LNCAP (cell line): ENCODE results near the gene ERP27.

ENCODE experiments used
- TF ChIP-seq, protein P1 (sequence below): fragments of 450-650 bp; IDR thresholded peaks from 2 replicates; pipeline ENCODE4 v1.5.1; 2017; ENCODE audit warnings: mild to moderate bottlenecking

The ERP27 gene

DNA sequence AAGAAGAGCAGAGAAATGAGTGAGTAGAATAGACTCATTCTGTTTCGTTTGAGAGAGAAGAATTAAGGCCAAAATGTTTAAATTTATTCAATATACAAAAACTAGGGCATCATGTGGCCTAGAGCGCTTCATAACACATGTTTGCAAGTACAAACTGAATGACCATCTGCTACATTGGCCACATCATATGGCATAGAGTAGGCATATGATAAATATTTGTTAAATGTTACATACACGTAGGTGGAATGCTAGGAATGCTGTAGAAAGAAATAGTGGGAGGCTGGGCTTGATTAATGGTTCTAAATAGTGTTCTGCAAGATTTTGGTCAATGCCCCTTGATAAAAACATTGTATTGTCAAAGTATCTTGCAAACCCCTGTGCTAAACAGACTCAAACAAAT, 63.5 kb downstream of the ERP27 start:
- TF ChIP-seq, protein P1, sequence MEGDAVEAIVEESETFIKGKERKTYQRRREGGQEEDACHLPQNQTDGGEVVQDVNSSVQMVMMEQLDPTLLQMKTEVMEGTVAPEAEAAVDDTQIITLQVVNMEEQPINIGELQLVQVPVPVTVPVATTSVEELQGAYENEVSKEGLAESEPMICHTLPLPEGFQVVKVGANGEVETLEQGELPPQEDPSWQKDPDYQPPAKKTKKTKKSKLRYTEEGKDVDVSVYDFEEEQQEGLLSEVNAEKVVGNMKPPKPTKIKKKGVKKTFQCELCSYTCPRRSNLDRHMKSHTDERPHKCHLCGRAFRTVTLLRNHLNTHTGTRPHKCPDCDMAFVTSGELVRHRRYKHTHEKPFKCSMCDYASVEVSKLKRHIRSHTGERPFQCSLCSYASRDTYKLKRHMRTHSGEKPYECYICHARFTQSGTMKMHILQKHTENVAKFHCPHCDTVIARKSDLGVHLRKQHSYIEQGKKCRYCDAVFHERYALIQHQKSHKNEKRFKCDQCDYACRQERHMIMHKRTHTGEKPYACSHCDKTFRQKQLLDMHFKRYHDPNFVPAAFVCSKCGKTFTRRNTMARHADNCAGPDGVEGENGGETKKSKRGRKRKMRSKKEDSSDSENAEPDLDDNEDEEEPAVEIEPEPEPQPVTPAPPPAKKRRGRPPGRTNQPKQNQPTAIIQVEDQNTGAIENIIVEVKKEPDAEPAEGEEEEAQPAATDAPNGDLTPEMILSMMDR = no peak

DNA sequence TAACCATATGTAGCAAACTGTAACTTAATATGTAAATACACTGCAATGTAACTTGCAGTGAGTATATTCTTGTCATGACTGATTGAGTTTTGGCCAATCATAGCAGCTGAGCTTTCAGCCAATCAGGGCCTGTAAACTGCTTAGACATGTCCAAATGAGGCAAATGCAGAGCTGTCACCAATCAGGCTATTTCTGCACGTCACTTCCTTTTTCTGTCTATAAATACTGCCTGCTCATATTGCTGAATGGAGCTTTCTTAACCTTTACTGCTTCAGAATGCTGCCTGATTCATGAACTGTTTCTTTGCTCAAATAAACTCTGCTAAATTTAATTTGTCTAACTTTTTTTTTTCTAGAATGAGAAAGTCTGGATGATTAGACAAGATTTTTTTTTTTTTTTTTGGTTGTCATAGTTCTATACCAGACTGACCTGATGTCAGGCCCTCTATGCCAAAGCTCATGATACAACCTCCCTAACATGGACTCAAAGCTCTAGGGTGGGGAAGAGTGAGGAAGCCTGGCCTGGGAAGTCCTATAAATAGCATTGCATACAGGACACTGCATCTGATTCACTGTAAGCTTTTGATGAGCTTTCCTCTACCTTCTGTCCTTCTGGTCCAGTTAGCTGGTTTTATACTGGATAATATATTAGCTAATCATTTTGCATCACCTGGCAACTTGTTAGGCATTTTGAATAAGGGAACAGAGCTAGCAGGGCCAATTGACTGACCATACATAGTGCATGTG, 64.7 kb downstream of the ERP27 start:
- TF ChIP-seq, protein P1 = no peak

DNA sequence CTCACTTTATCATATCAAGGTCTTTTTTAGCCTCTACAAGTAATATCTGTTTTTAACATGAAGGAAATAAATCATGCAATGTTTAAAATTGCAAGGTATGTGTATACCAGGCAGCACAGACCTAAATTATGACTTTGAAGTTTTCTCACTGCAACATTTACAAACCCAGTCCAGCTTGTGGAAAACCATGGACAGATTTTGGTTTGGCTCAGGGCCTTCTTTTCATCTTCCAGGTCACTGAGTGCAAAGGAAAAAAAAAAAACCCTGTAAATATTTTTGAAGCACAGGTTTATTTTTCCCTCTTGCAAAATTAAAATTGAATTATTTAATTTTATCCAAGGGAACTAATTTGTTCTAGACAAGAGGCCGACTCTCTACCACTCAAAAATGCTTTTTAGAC, 66.5 kb downstream of the ERP27 start:
- TF ChIP-seq, protein P1 = no peak

DNA sequence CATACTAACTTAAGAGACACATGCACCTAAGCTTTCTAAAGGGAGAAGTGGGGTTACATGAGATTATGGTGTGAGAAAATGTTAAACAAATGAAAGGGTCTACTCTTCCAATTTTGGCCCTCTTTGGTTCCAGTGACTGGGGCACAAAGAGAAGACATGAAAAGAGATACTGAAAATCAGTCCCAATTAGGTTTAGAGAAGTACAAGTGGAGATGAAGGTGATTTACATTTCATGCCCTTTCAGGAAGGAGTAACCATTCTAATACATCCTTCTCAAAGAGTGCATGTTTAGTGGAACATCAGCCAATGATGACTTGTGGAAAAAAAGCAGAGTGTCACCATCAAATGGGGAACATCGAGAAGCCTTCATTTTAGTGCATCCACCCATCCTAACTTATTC, 67.1 kb downstream of the ERP27 start:
- TF ChIP-seq, protein P1 = no peak

DNA sequence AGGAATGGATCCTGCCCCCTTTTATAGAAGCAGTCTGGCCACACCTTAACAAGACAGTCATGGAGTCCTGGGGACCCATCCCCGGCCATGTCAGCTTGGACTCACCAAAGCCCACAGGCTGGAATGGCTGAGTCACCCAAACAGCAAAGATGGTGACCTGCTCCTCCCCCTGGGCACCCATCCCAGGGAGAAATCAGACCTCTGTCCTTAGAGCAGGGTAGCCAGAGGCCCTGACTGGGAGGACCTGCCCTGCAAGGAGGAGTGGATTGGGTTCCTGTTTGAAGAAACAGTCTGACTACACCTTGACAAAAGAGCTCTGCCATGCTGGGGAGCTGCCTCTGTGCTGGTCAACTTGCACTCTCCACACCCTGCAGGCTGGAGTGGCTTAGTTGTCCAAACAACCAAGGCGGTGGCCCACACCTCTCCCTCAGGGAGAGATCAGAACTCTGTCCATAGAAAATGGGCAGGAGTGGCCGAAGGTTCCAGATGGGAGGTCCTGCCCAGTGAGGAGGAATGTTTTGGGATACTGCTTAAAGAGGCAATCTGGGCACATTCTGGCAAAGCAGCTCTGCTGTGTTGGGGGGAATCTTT, 69.3 kb downstream of the ERP27 start:
- TF ChIP-seq, protein P1 = no peak
